ENCODE data around the gene APLNR. TPM values are rescaled to one million over a fixed set of nuclear protein-coding genes. Genes with fewer than 3 reads are reported as not detected.

APLNR gene
- total RNA-seq (2022; extraction: Qiagen RNA extraction; ENCODE audit: low read depth) = not detected in 5 replicates

DNA sequence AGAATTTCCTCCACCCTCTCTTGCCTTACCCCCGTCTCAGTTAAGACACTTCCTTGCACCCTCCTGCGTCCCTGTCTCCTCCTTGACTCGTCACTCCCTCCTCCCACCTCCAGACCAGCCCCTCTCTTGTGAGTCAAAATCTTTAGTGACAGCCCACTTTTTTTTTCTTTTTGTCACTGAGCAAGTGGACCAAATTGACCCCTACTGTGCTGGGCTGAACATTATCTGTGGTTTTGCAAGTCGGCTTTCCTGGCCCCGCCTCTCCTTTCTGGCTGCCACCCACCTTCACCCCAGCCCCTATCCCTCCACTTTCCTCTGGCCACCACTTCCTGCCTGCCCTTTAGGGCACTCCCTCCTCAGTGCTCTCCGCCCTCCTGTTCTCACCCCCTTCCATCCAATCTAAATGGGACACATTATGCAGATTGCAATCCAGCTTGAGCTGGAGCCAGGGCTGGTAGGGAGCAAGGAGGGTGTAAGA, at the start of gene APLNR:
TSS of gene APLNR (minus strand) at position 47 of the 478 bp plus-strand sequence. CDS start 246 bp downstream, outside the sequence.

Other genes starting within 250 kb of the APLNR start
- gene OR5AK2, start 248.3 kb downstream of the APLNR start, total RNA-seq (2022; extraction: Qiagen RNA extraction; ENCODE audit: low read depth) = not detected in 5 replicates
- gene LRRC55, start 55.3 kb downstream of the APLNR start, total RNA-seq (2022; extraction: Qiagen RNA extraction; ENCODE audit: low read depth) = not detected in 5 replicates
- gene TNKS1BP1, start 87.7 kb upstream of the APLNR start, total RNA-seq (2022; extraction: Qiagen RNA extraction; ENCODE audit: low read depth) = 56.8 to 94.4 TPM (median 86.4 TPM) in 5 replicates
- 215 to 266 TPM (median 242 TPM) in 5 replicates for gene SSRP1, start 98.6 kb upstream of the APLNR start, total RNA-seq (2022; extraction: Qiagen RNA extraction; ENCODE audit: low read depth)
- gene P2RX3, start 101.1 kb upstream of the APLNR start, total RNA-seq (2022; extraction: Qiagen RNA extraction; ENCODE audit: low read depth) = 0.19 to 0.31 TPM (median 0.22 TPM) in 4 of 5 replicates, not detected in the other
- not detected in 5 replicates for gene PRG3, start 143.9 kb upstream of the APLNR start, total RNA-seq (2022; extraction: Qiagen RNA extraction; ENCODE audit: low read depth)
- gene PRG2, start 153.4 kb upstream of the APLNR start, total RNA-seq (2022; extraction: Qiagen RNA extraction; ENCODE audit: low read depth) = not detected in 5 replicates
- 0.38 to 0.75 TPM (median 0.53 TPM) in 5 replicates for gene SLC43A3, start 189.9 kb upstream of the APLNR start, total RNA-seq (2022; extraction: Qiagen RNA extraction; ENCODE audit: low read depth)
- 40.5 to 105 TPM (median 92.6 TPM) in 5 replicates for gene RTN4RL2, start 223.3 kb upstream of the APLNR start, total RNA-seq (2022; extraction: Qiagen RNA extraction; ENCODE audit: low read depth)

Data from A549 treated with ZK216348 at 1 μM for 4 hours (cell line).